ENCODE data around the gene GABRB3. TPM values are rescaled to one million over a fixed set of nuclear protein-coding genes. Genes with fewer than 3 reads are reported as not detected.

GABRB3 gene
- total and polyA plus RNA-seq, 2 of the 8 experiments (the other 6 are each of a cell fraction or from before 2014, with no cell fraction given) = 98.8 to 163 TPM

- POLR2A ChIA-PET (ENCODE audit: partially characterized antibody) = interaction anchor here (1.7 kb wide), 1 partner anchor 14 kb away, joined by 4 read pairs; no protein-coding TSS in a partner anchor
- H3K36me3 ChIP-seq (ENCODE audit: control insufficient read depth in 2 of 4, insufficient read depth in 4 of 4, low read length in 3 of 4) = peaks cover 0 to 19% (median 1%) of the 10 kb centered on the region in 4 experiments; a peak in 4 of 8 replicates
- no peak for TF ChIP-seq TAF7 (optimal IDR thresholded peaks at IDR 0.05; ENCODE audit: borderline replicate concordance, low read depth, low read length)
- no peak for TF ChIP-seq TCF12 (IDR thresholded peaks at IDR 0.05; ENCODE audit: low read depth, low read length)
- TF ChIP-seq SIX5 (IDR thresholded peaks at IDR 0.05; ENCODE audit: low read depth, low read length) = no peak
- no peak for TF ChIP-seq BCL11A (IDR thresholded peaks at IDR 0.05; ENCODE audit: low read depth in 2 of 2, low read length in 2 of 2)
- no peak for TF ChIP-seq HDAC6 (IDR thresholded peaks at IDR 0.05; ENCODE audit: low read depth, low read length)
- TF ChIP-seq HDAC2 (IDR thresholded peaks at IDR 0.05; ENCODE audit: borderline replicate concordance in 1 of 2, low read depth in 2 of 2, low read length in 2 of 2) = no peak
- TF ChIP-seq SAP30 (IDR thresholded peaks at IDR 0.05; ENCODE audit: insufficient read depth, insufficient replicate concordance, low read length) = no peak
- TF ChIP-seq NRF1 (IDR thresholded peaks at IDR 0.05; ENCODE audit: low read depth, low read length) = no peak
Observed at GRCh38 chr15:26614734-26615133, 158.1 kb downstream of the GABRB3 start.

More at GRCh38 chr15:26614734-26615133, 158.1 kb downstream of the GABRB3 start:
- Histone ChIP-seq H3K79me1 (ENCODE audit: low read depth, low read length) (0 out of 2 replicates have a peak, but pooled peaks cover 6% of the 10 kb centered on the region), H4K20me1 (replicated peaks in 1 of 2; ENCODE audit: control insufficient read depth in 1 of 2, insufficient read depth in 2 of 2, low read length in 2 of 2) (peaks cover 0 to 4% of the 10 kb centered on the region in 2 experiments), H2BK12ac (ENCODE audit: low read depth, low read length) (no peak overlapping the region), H3K23me2 (ENCODE audit: low read depth, low read length) (no peaks in the 10 kb centered on the region; the same call in 1 of the 2 replicates), H2BK15ac (ENCODE audit: low read length) (no peak overlapping the region), H4K91ac (replicated peaks; ENCODE audit: insufficient read length, low read length) (no peak overlapping the region), H2BK20ac (ENCODE audit: low read length) (no peak overlapping the region), H3K14ac (ENCODE audit: insufficient read length) (no peak overlapping the region), H4K8ac (ENCODE audit: extremely low read depth, insufficient read depth, low read length) (no peak overlapping the region), H3K56ac (replicated peaks; ENCODE audit: insufficient read length, low read depth, low read length) (no peak overlapping the region), H3K27me3 (replicated peaks in 1 of 4; ENCODE audit: control insufficient read depth in 3 of 4, extremely low read depth in 1 of 4, insufficient read depth in 3 of 4, low read length in 3 of 4) (no peaks in the 10 kb centered on the region), H2AK5ac (ENCODE audit: low read depth, low read length) (no peak overlapping the region), H2BK120ac (replicated peaks; ENCODE audit: low read depth, low read length) (no peak overlapping the region), H3K27ac (ENCODE audit: low read depth, low read length) (no peak overlapping the region), H4K5ac (ENCODE audit: insufficient read length, low read depth, low read length) (no peak overlapping the region), H2AFZ (ENCODE audit: low read length) (no peak overlapping the region), H2BK5ac (ENCODE audit: low read depth, low read length) (no peak overlapping the region), H3K9ac (replicated peaks in 1 of 4; ENCODE audit: extremely low read depth in 1 of 4, low read depth in 3 of 4, low read length in 3 of 4) (no peak overlapping the region), H3K18ac (ENCODE audit: extremely low read depth, low read length) (no peak overlapping the region), H3K4me3 (ENCODE audit: extremely low read depth in 1 of 4, insufficient read depth in 2 of 4, low read depth in 3 of 4, low read length in 4 of 4) (no peak overlapping the region), H3K4me2 (ENCODE audit: insufficient read depth in 1 of 2, low read depth in 2 of 2, low read length in 2 of 2) (no peak overlapping the region), H3K9me3 (ENCODE audit: insufficient read depth in 2 of 2, low read depth in 1 of 2, low read length in 1 of 2) (peaks cover 10% of the 10 kb centered on the region in 2 experiments), H3K79me2 (ENCODE audit: control insufficient read depth in 1 of 2, insufficient read depth in 2 of 2, low read length in 2 of 2) (peaks cover 0 to 19% of the 10 kb centered on the region in 2 experiments; a peak in 2 of 4 replicates), H3K4ac (replicated peaks; ENCODE audit: insufficient read length, low read depth, low read length) (no peak overlapping the region), H3K23ac (ENCODE audit: insufficient read length) (no peak overlapping the region), H3K4me1 (replicated peaks in 1 of 4; ENCODE audit: control insufficient read depth in 3 of 4, insufficient read depth in 4 of 4, low read length in 3 of 4) (peaks cover 0 to 10% (median 2%) of the 10 kb centered on the region in 4 experiments; a peak in 3 of 7 replicates)
- WGBS, 2 experiments (ENCODE audit: extremely low coverage in 1 of 2, insufficient coverage in 1 of 2, insufficient read length in 1 of 2, insufficient replicate concordance in 2 of 2, low coverage in 1 of 2, low lambda C conversion rate in 2 of 2, missing lambda C conversion rate in 1 of 2) = 86% methylated on average over 3 of the region's 3 CpGs; no CpG with 5 or more reads in 1 of the 2 experiments
- CTCF ChIA-PET (ENCODE audit: partially characterized antibody) = no interaction called here
- DNase-seq (ENCODE audit: low read depth in 1 of 2, low spot score in 2 of 2) = no peak
- FAIRE-seq = no peak

Data from H1 (cell line).